K562 (cell line): Measurements from ENCODE around the gene ZSWIM4. TPM values are rescaled to one million over a fixed set of nuclear protein-coding genes. Genes with fewer than 3 reads are reported as not detected.

ENCODE experiments used
- BCOR ChIP-seq: fragments of 450-650 bp; IDR thresholded peaks from 2 replicates; pipeline ENCODE4 v1.6.1; 2016
- CBFA2T3 ChIP-seq: fragments of 450-650 bp; IDR thresholded peaks from 2 replicates; pipeline ENCODE4 v1.6.1; 2017
- CHD1 ChIP-seq: fragments of 200-600 bp; sonication (generic); IDR thresholded peaks from one replicate; pipeline ENCODE4 v1.6.1; 2012; ENCODE audit warnings: mild to moderate bottlenecking, moderate library complexity, low read length, inconsistent platforms
- CHD2 ChIP-seq: IDR thresholded peaks from 2 replicates; pipeline ENCODE4 v1.6.1; 2011; ENCODE audit warnings: low read depth, low read length
- CREB1 ChIP-seq, 2 experiments: sonication (generic) in 1 of 2; formaldehyde crosslinking in 1 of 2; IDR thresholded peaks; 2 replicates each; pipeline versions ENCODE4 v1.6.1 to v1.8.0; 2012 to 2022; ENCODE audit warnings: inconsistent platforms in 1 of 2, mild to moderate bottlenecking in 1 of 2, missing genetic modification reagents in 1 of 2, moderate library complexity in 1 of 2
- CREM ChIP-seq: IDR thresholded peaks from 2 replicates; pipeline ENCODE4 v1.6.1; 2014; ENCODE audit warnings: antibody characterized with exemption, low read depth
- FIP1L1 ChIP-seq: fragments of 200-400 bp; formaldehyde crosslinking; IDR thresholded peaks from 2 replicates; pipeline ENCODE4 v1.6.1; 2018; ENCODE audit warnings: mild to moderate bottlenecking, low read depth, low read length; ENCODE audit not compliant: poor library complexity, severe bottlenecking
- HDAC1 ChIP-seq, 2 experiments: fragments of 450-650 bp; IDR thresholded peaks; 2 replicates each; pipeline ENCODE4 v1.6.1; 2016 to 2017; ENCODE audit warnings: inconsistent platforms in 1 of 2, mild to moderate bottlenecking in 1 of 2, moderate library complexity in 1 of 2
- HDGF ChIP-seq: fragments of 450-650 bp; IDR thresholded peaks from 2 replicates; pipeline ENCODE4 v1.6.1; 2016
- ILK ChIP-seq: fragments of 450-650 bp; IDR thresholded peaks from 2 replicates; pipeline ENCODE4 v1.6.1; 2016; ENCODE audit warnings: missing genetic modification characterization, low read depth, mild to moderate bottlenecking, missing compliant biosample characterization, moderate library complexity, borderline replicate concordance
- MAX ChIP-seq: sonication (generic); formaldehyde crosslinking; IDR thresholded peaks from 2 replicates; pipeline ENCODE4 v1.9.0; 2022; ENCODE audit warnings: mild to moderate bottlenecking, missing genetic modification reagents
- MEF2D ChIP-seq: conservative IDR thresholded peaks from 2 replicates; pipeline ENCODE4 v1.6.1; 2016; ENCODE audit warnings: low read depth, missing genetic modification characterization, missing compliant biosample characterization
- MEIS2 ChIP-seq: fragments of 450-650 bp; IDR thresholded peaks from 2 replicates; pipeline ENCODE4 v1.6.1; 2014; ENCODE audit warnings: mild to moderate bottlenecking; ENCODE audit not compliant: partially characterized antibody
- MLX ChIP-seq, 2 experiments: fragments of 450-650 bp in 1 of 2; sonication (generic) in 1 of 2; formaldehyde crosslinking; conservative IDR thresholded peaks; 2 replicates each; pipeline versions ENCODE4 v1.4.0 to v1.8.1; 2020 to 2022; ENCODE audit warnings: mild to moderate bottlenecking in 1 of 2, missing genetic modification reagents in 1 of 2
- POLR2AphosphoS2 ChIP-seq: IDR thresholded peaks from 2 replicates; pipeline ENCODE4 v1.6.1; 2012; ENCODE audit warnings: low read length, improper control_type of control experiment
- RAD51 ChIP-seq: fragments of 450-650 bp; IDR thresholded peaks from 2 replicates; pipeline ENCODE4 v1.7.1; 2016; ENCODE audit warnings: low read depth, mild to moderate bottlenecking, borderline replicate concordance
- RB1 ChIP-seq: fragments of 450-650 bp; IDR thresholded peaks from 2 replicates; pipeline ENCODE4 v1.6.1; 2017; ENCODE audit warnings: low read depth, mild to moderate bottlenecking
- RBM14 ChIP-seq: fragments of 200-400 bp; formaldehyde crosslinking; IDR thresholded peaks from 2 replicates; pipeline ENCODE4 v1.6.1; 2018; ENCODE audit warnings: low read depth, mild to moderate bottlenecking, low read length, moderate library complexity, borderline replicate concordance; ENCODE audit not compliant: insufficient read depth
- SIRT6 ChIP-seq: IDR thresholded peaks from one replicate; pipeline ENCODE4 v1.6.1; 2012; ENCODE audit warnings: low read depth, mild to moderate bottlenecking, control low read depth, inconsistent platforms, low read length, moderate library complexity
- TBL1XR1 ChIP-seq, 2 experiments: IDR thresholded peaks; 2 replicates each; pipeline ENCODE4 v1.6.1; 2012; ENCODE audit warnings: improper control_type of control experiment in 2 of 2, low read length in 2 of 2, mild to moderate bottlenecking in 1 of 2
- ZC3H11A ChIP-seq: IDR thresholded peaks from 2 replicates; pipeline ENCODE4 v1.6.1; 2012; ENCODE audit warnings: low read depth, low read length, improper control_type of control experiment
- ZNF174 ChIP-seq: fragments of 250-450 bp; sonication (Bioruptor Pico); IDR thresholded peaks from 2 replicates; pipeline ENCODE4 v1.4.0; 2020; ENCODE audit warnings: mild to moderate bottlenecking
- ZNF507 ChIP-seq: conservative IDR thresholded peaks from 2 replicates; pipeline ENCODE4 v1.6.1; 2017; ENCODE audit warnings: missing genetic modification characterization, missing compliant biosample characterization
- ZNF75A ChIP-seq: fragments of 450-650 bp; formaldehyde crosslinking; IDR thresholded peaks from 2 replicates; pipeline ENCODE4 v1.4.0; 2020; ENCODE audit warnings: mild to moderate bottlenecking
- polyA plus RNA-seq, 8 experiments: library from polyadenylated mRNA; depleted of rRNA in 4 of 8; stranded (reverse) in 5 of 8; unstranded in 3 of 8; fragments of >200 nt; fragmentation: Nextera tagmentation in 2 of 8; fragmentation: Illumina TruSeq in 1 of 8; extraction: Ambion mirVana in 2 of 8; extraction: Trizol in 1 of 8; gene quantifications; 2 replicates each; pipeline versions ENCODE4 v1.2.1 to v1.2.3, GENCODE V29; 2011 to 2014; ENCODE audit warnings: inconsistent platforms in 1 of 8, missing spikeins in 1 of 8
- total RNA-seq, 7 experiments: library from RNA; depleted of rRNA in 6 of 7; stranded (reverse); fragments of >200 nt in 6 of 7; fragmentation: Illumina TruSeq in 2 of 7; extraction: Trizol in 2 of 7; gene quantifications; 2 replicates each; pipeline versions ENCODE4 v1.2.1 to v1.2.3, GENCODE V29; 2011 to 2021; ENCODE audit warnings: low replicate concordance in 1 of 7
- TF ChIP-seq, protein P1 (sequence below): fragments of 450-650 bp; IDR thresholded peaks from 2 replicates; pipeline ENCODE4 v1.6.1; 2016; ENCODE audit warnings: low read depth, mild to moderate bottlenecking, moderate library complexity
- TF ChIP-seq, protein P2 (sequence below): fragments of 250-450 bp; sonication (Bioruptor Pico); IDR thresholded peaks from 2 replicates; pipeline ENCODE4 v1.9.0; 2021; ENCODE audit warnings: mild to moderate bottlenecking, inconsistent platforms

ZSWIM4 gene
- total and polyA plus RNA-seq, 9 of the 15 experiments (the other 6 are each of a cell fraction or from before 2014, with no cell fraction given), result 0.25 to 3.7 (median 0.79) TPM; not detected in 2

- TF ChIP-seq CREM (peak; percentile 67), MEF2D (tag) (0 out of 2 replicates have a peak, but pooled peaks have one; percentile 50), CHD2 (peak; percentile 92), CREB1 (IDR thresholded peaks at IDR 0.05) (no peak; the same call in 1 of the 2 replicates), CREB1 (CRISPR knock-in tag; IDR thresholded peaks at IDR 0.05) (0 out of 2 replicates have a peak, but pooled peaks have one; percentile 47), ZC3H11A (no peak), HDGF (no peak), ZNF75A (no peak), ILK (tag) (no peak), BCOR (peak; percentile 100), POLR2AphosphoS2 (no peak), MAX (CRISPR knock-in tag) (peak; percentile 21; the same call in 1 of the 2 replicates), CBFA2T3 (no peak), RAD51 (peak; percentile 44; the same call in 1 of the 2 replicates), ZNF174 (CRISPR knock-in tag) (no peak), HDAC1 (IDR thresholded peaks at IDR 0.05) (peak in 1 of 2 experiments; percentile 76; a peak in 2 of 4 replicates), FIP1L1 (peak; percentile 33), TBL1XR1 (IDR thresholded peaks at IDR 0.05; ENCODE audit: low read length in 2 of 2) (no peak), MEIS2 (peak; percentile 98), SIRT6 (no peak), MLX (CRISPR knock-in tag; conservative IDR thresholded peaks at IDR 0.05) (peak in 1 of 2 experiments; percentile 55; a peak in 1 of 4 replicates), RB1 (peak; percentile 35; the same call in 1 of the 2 replicates), ZNF507 (no peak), RBM14 (no peak), CHD1 (peak; percentile 71)
- TF ChIP-seq, protein P1, sequence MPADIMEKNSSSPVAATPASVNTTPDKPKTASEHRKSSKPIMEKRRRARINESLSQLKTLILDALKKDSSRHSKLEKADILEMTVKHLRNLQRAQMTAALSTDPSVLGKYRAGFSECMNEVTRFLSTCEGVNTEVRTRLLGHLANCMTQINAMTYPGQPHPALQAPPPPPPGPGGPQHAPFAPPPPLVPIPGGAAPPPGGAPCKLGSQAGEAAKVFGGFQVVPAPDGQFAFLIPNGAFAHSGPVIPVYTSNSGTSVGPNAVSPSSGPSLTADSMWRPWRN, result no peak
- TF ChIP-seq, protein P2, sequence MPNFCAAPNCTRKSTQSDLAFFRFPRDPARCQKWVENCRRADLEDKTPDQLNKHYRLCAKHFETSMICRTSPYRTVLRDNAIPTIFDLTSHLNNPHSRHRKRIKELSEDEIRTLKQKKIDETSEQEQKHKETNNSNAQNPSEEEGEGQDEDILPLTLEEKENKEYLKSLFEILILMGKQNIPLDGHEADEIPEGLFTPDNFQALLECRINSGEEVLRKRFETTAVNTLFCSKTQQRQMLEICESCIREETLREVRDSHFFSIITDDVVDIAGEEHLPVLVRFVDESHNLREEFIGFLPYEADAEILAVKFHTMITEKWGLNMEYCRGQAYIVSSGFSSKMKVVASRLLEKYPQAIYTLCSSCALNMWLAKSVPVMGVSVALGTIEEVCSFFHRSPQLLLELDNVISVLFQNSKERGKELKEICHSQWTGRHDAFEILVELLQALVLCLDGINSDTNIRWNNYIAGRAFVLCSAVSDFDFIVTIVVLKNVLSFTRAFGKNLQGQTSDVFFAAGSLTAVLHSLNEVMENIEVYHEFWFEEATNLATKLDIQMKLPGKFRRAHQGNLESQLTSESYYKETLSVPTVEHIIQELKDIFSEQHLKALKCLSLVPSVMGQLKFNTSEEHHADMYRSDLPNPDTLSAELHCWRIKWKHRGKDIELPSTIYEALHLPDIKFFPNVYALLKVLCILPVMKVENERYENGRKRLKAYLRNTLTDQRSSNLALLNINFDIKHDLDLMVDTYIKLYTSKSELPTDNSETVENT (CRISPR knock-in tag), result 0 out of 2 replicates have a peak, but pooled peaks have one; percentile 12
These were observed at the start of gene ZSWIM4 (continued) for GRCh38 chr19:13794757-13795589.
